ENCODE results near the gene FOXK2.
A peak's percentile ranks its signal among the peaks of the same experiment; 100 is the strongest.

The FOXK2 gene

DNA sequence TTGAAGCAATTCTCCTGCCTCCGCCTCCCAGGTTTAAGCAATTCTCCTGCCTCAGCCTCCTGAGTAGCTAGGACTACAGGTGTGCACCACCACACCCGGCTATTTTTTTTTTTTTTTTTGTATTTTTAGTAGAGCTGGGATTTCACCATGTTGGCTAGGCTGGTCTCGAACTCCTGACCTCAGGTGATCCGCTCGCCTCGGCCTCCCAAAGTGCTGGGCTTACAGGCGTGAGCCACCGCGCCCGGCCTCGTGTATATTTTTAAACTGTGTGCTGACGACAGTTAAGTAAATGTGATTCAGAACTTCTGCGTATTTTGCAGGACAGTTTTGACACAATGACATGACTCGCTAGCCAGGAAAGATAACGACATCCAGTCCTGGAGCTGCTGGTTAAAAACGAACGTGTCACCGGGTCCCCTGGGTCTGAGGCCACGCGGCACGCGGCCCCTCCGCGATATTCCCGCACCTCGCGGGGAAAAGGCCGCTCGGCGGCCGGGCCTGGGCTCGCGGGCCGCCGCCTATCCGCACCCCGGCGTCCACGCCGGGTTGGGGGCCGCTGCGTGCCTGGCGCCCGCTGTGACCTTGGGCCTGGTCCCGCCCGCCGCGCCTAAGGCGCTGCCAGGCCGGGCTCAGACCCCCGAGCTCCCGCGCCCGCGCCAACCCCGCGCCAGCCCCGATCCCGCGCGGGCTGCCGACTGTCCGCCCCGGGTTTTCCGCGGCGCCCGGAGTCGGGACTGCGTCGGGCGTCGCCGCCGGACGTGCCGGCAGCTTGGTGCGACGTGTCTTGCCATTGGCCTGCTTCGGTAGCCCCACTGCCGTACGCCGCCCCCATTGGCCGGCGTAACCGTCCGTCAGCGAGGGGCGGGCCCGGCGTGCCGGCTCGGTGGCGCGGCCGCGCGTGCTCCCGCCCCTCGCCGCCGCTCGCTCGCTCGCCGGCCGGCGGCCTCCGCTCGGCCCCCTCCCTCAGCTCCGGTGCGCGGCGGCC is at the start of gene FOXK2:
FOXK2 (plus strand) TSS at position 907 of the 985 bp plus-strand sequence. CDS start 157 bp downstream, outside the sequence.
- DNase-seq, result peak; percentile 81

DNA sequence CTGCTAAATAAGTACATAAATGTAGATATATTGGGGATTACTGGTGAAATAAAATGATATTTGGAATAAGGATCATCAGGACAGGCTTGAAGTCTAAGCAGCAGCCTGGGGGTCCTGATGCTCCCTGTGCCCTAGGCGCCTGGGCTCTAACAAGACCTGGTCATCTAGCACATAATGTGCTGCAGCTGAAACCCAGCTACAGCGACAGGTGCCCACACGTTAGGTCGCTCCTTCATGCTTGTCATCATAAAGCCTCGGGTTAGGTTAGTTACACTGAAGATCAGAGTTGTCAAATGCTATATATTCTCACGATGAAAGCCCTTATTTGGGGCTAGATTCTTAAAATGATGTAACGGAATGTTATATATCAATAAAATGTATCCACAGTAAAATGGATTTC is 49.5 kb upstream of the FOXK2 start:
- DNase-seq, result no peak

DNA sequence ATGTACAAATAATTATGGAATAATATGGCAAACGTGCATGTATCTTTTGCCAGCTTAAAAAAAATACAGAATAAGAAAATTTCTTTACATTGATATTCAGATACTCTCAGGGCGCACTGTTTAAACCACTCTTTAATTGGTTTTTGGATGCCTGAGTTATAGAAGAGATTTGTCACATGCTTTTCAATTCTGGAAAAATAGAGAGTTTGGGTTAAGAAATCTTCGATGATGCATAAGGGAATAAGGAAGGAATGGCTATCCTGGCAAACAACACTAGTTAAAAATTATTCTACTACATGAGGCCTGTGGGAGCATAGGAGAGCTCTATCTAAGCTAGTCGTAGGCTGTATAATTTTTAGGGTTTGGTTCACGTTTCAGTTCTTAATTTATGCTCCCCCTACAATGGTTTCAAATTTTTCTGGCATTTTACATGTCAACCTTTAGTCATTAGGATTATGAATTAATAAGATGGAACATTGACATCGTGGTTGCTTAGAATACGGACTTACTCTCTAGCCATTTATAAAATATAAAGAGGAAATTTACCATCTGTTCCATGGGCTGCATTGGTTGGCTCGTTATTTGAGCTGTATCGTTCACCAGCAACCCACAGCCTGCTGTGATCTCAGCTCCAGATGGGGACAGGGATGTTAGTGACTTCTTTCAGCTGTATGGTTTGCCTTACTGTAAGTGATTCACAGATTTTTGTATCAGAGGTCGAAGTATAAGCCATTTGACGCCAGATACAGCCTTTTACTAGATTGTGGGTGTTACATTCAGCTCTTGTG is 45.1 kb upstream of the FOXK2 start:
- no peak for DNase-seq

DNA sequence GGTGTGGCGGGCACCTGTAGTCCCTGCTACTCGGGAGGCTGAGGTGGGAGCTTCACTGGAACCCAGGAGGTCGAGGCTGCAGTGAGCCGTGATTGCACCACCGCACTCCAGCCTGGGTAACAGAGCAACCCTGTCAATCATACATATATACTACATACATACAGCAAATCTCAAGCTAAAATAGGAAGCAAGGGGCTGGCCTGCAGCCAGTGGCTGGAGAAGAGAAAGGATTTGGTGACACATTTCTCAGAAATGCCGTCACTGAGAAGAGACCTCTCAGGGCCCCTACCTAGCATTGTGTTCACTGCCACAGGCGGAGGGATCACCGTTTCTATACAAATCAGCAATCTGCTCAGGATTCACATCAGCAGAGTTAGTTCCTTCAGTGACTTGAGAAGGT is 44.1 kb upstream of the FOXK2 start:
- no peak for DNase-seq

DNA sequence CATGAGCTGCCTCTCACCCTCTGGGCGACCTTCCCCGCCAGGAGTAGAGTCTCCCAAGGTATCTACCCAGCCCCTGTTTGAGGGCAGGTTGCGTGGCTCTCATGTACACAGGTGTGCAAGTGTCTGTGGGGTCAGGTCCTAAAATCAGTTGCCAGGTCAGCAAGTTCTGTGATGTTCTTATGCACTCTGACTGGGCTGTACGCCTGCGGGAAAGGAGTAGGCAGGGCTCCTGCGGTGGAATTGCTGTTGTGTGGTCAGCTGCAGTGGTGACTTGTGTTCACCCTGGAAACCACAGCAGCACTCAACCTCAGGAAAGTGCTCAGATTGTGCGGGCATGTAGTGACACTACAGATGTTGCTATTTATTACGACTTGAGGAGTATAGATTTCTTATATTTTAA is 41.6 kb upstream of the FOXK2 start:
- DNase-seq, result no peak

DNA sequence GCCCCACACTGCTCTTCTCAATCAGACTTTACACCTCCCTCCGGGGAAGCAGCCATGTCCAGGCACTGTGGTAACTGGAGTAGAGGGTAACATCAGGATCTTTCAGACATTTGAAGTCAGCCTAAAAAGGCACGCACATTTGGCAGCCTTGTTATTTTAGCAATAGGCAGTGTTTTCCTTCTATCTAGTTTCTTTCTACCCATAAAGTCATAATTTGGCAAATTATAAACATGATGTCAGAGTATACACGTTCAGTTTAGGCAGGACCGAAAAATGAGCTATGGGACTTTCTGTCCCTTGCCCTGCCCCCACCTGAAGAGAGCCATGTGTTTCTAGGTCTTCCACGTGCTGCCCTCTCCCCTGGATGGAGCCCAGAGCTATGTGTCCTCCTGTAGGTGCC is 39.9 kb upstream of the FOXK2 start:
- DNase-seq, result no peak

DNA sequence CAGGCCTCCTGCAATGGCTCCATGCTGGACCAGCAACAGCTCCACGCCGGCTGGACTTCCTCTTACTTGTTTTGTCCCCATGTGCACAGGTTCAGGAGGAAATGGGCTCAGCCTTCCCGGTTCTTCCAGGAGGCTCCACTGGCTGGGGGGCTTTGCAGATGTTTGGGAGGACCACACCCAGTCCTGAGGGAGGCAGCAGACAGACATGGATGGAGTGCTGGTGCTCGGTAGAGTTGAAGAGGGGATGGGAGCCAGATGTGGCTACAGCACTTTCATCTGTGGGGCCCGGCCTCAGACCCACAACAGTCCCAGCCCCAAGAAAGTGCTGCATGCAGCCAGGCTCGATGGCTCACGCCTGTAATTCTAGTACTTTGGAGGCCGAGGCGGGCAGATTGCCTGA is 39.2 kb upstream of the FOXK2 start:
- no peak for DNase-seq

DNA sequence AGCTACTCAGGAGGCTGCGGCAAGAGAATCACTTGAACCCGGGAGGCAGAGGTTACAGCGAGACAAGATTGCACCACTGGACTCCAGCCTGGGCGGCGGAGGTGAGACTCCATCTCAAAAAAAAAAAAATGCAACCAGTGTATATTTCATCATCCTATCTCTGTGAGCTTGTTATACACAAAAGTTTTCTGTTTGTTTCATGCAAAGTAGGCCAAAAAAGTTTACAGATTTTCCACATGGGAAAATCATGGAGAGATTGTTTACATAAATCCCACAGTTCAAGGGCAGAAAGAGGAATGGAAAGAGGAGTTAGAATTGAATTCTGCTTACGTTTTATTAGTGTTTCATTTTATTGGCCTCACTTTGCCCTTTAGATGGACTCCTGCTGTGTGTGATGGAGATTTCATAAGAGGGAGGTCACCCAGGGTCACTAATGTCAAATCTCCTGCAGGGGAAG is 36.3 kb upstream of the FOXK2 start:
- DNase-seq, result no peak

DNA sequence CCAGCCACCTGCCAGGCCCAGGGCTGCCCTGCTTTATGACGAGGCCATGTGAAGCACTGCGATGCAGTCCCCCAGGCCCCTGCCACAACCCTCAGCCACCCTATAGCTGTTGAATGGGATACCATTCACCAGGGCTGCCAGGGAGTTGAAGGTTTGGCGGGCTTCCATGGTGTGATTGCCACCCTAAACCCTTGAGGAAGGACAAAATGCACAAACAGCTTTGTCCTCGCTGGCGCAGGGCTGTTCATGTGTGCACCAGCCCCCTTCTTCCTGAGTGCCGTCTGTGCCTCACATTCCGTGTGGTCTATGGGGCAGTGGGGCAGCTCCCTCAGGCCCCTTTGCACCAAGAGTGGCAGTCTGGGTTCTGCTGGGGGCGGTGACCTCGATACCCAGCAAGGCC is 35.7 kb upstream of the FOXK2 start:
- DNase-seq, result no peak

DNA sequence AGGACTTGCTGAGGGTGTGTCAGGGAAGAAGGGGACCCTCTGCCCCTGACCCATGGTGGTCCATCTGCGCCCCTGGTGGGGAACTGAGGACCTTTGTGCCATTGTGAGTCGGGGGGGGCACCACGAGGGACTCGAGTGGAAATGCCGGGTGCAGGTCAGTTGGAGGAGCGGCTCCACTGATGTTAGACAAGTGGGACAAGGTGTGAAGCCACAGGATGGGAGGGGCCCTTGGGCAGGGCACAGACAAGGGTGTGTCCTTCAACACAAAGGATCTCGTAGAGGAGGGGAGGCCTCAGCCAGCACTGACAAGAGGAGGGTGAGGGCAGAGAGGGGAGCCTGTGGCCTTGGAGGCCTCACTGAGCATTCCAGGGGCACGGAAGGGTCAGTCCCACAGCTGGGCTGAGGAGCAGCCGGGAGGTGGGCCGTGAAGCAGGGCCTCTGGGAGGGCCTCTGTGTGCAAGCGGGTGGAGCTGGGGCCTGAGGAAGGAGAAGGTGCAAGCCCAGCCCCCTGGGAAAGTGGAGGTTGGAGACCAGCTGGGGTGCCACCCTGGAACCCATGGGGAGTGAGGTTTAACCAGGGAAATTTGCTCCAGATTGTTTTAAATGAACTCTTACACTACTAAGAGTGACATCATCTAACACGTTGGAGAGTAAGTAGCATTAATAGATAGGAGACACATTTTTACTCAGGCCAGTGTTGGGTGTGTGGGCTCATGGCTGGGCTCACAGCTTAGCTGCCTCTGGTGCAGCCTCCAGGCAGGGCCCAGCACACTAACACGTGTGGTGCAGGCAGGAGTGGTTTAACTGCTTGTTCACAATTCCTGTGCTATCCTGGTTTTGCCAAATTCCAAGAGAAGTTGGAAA is 33.1 kb upstream of the FOXK2 start:
- no peak for DNase-seq

DNA sequence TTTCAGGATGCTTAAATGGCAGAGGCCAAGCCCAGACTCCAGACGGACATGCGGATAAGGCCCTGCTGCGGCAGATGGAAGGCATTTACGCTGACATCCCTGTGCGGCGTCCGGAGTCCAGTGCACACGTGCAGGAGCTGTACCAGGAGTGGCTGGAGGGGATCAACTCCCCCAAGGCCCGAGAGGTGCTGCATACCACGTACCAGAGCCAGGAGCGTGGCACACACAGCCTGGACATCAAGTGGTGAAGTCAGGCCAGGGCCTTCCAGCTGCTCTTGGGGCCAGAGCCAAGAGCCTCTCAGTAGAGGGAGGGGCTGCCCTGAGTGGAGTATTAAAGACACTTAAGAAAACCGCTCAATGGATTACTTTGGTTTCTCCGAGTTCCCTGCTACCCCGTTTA is 31.6 kb upstream of the FOXK2 start:
- no peak for DNase-seq

DNA sequence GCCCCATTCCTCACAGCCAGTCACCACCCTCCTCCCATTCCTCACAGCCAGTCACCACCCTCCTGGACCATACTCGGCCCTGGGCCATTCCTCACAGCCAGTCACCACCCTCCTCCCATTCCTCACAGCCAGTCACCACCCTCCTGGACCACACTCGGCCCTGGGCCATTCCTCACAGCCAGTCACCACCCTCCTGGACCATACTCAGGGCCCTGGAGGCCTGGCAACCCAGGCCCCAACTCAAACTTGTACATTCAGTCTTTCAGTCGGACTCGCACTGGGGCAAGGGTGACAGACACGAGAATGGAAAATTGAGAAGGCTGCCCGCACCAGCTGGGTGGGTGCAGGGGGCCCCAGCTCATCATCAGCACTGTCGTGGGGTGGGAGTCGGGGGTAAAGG is 30.4 kb upstream of the FOXK2 start:
- no peak for DNase-seq

DNA sequence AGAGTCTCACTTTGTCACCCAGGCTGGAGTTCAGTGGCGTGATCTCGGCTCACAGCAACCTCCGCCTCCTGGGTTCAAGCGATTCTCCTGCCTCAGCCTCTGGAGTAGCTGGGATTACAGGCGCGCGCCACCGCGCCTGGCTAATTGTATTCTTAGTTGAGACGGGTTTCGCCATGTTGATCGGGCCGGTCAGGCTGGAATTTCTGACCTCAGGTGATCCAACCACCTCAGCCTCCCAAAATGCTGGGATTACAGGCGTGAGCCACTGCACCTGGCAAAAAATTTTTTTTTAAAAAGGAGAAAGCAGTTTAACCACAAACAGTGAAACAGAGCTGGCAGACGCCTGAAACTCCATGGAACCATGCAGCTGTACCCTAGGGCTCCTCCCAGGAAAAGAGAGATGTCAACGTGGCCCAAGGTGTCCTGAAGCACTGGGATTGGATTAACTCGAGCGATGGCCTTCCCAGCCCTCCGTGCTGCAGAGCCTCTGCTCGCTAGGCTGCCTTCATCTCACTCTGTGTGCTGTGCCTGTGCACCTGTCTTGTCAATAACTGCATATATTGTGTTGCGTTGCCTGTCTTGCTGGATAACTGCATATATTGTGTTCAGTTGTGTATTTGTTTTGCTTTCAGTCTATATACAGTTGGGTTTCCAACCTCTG is 29.6 kb upstream of the FOXK2 start:
- no peak for DNase-seq

DNA sequence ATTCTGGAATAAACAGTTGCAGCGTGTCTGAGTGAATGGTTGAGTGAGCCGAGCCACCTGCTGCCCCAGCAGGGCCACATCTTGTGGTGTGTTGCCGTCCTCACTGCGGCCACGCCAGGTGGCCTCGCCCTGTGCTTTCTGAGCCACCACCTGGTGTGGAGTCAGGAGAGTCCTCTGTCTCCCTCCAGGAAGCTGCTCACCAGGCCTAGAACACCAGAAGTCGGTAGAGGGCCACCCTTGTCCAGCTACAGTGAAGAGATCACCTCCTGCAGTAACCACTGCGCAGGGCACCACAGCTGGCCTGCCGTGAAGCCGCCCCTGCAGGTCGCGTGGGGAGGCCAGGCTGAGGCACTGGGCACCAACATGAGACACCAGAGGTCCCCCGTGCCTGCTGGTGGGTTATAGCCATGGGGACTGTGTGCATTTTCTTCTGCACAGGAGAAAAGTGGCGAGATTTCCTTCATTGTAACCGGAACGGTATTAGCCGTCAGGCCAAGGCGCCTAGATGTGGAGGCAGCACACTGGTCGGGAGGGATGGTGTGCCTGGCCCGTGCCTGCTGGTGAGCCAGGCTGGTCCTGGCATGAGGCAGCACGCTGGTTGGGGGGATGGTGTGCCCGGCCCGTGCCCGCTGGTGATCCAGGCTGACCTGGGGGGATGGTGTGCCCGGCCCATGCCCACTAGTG is 28.9 kb upstream of the FOXK2 start:
- no peak for DNase-seq

DNA sequence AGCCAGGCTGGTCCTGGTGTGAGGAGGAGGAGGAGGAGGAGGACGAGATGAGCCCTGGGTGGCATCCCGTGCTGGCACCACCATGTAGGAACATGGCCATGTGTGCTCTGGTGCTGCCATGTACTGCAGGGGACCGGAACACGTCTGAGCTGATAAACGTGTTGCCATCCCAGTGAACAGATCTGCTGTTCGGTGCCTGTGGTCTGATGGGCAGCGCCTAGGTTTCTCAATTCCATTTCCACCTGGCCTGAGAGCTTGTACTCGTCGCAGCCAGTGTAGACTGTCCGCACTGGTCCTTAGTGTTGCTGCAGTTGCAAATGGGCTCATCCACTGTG is 28.4 kb upstream of the FOXK2 start:
- no peak for DNase-seq

DNA sequence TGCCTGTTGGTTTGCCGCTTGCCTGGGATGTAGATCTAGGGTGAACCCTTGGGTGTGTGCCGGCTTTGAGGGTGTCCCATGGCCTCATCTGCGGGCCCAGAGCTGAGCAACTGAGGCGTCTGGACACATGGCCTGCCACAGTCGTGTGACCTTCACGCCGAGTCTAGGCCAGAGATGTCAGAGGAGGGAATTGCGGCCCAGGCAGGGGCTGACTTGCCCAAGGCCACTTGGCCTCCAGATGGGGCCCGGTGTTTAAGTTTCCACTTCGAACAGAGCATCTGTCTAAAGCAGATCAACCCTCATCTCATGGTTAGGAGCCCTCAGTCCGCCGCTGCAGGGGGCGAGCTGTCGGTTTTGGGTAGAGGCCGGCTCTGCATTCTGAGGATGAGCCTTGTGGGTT is 28.0 kb upstream of the FOXK2 start:
- no peak for DNase-seq

DNA sequence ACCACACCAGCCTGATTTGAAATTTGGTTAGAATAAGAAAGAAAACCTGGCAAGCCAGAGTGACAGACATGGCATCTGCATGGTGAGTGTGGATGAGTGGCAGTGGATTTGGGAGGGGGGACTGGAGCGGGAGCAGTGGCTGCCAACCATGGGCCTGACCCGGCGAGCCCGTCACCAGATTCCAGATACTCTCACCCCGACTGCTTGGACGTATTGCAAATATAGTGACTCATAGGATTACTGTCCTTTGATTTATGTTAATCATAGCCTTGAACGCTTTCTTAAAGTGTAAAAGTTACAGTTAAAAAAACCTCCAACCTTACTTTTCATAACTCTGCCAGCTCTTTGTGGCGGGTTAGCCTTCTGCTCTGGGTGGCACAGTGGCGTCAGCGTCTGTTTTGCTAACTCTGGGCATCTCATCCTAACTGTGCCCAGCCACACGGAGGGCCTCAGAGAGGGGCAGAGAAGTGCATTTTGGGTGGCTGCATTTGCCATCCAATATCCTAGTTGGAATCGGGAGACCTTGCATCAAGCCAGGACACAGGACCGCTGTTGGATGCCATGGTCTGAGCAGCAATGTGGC is 26.8 kb upstream of the FOXK2 start:
- no peak for DNase-seq

DNA sequence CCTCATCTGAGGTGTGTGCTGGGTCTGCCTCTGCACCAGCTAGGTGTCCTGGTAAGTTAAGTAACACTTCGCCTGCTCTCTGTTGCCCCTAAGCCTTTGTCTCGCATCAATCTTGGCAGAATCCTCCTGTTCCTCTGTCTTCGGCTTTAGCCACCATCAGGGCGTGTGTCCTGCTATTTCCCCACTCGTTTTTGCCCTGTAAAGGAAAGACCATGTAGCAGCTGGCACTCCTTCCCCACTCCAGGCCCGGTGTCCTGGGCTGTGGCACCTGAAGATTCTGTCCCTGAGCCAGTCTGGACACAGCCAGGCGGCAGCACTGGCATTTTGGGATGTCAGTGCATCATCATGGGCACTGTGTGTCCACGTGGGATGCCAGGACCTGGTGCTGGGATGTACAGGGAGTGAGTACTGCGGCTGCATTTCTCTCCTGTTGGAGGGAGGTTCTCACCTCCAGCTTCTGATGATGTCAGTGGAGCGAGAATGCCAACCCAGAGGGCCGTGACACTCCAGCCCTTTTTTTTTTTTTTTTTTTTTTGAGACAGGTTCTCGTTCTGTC is 26.2 kb upstream of the FOXK2 start:
- DNase-seq, result no peak

DNA sequence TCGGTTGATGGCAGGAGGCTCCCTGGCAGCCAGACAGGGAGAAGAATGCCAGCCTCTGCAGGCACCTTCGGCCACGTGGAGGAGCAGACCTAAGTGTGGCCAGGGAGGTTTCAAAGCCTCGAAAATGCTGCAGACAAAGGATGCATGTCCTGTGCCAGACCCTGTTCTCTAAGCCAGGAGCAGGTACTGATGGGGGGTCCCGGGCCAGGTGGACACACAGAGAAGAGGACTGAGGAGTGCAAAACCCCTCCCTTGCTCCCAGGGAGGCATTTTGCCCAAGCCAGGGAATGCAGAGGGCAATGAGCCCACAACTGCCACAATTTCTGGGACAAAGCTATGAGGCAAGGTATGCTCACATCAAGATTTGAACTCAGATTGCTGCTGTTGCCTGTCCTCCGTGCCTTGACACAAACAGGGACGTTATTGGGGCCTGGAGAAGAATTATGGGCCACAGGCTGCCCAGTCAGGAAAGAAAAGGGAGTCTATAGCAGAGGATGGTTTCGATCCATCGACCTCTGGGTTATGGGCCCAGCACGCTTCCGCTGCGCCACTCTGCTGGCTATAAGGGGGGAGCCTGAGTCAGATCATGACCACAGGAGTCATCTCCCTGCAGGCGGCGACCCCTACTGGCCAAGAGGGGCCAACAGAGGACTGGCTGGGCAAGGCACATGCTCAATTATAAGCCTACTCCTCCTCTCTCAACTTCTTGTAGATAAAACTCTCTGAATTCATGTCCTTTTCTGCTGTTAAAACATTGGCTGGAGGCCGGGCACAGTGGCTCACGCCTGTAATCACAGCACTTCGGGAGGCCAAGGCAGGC is 25.1 kb upstream of the FOXK2 start:
- DNase-seq, result peak; percentile 87

DNA sequence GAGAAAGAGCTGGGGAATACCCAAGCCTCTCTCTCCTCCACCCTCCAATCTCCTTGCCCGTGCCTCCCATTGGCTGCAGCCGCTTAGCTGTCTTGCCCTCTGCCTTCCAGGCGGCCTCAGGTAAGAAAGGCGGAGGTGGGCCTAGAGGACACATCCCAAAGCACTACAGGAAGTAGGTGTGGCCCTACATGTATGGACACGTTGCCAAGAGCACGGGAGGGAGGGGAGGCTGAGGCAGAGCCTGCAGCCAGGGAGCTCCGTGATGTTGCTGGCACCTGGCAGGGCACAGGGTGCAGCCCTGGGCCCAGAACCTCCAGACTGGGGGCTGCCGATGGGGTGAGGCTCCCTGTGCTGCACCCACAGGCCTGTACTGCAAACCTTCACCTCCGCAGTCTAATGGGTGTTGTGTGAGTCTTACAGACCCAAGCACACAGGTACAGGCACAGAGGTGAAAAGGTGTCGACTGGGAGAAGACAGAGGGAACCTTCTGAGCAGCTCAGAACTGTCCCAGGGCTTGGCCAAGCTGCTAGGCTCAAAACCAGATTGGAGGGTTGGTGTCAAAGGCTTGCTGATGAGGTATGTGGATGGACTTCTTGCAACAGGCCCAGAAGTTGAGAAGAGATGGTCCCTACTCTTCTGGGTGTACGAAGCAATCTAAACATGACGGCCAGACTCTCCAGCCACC is 23.5 kb upstream of the FOXK2 start:
- DNase-seq, result no peak
